ENCODE results near the gene ITGA8.

The ITGA8 gene

DNA sequence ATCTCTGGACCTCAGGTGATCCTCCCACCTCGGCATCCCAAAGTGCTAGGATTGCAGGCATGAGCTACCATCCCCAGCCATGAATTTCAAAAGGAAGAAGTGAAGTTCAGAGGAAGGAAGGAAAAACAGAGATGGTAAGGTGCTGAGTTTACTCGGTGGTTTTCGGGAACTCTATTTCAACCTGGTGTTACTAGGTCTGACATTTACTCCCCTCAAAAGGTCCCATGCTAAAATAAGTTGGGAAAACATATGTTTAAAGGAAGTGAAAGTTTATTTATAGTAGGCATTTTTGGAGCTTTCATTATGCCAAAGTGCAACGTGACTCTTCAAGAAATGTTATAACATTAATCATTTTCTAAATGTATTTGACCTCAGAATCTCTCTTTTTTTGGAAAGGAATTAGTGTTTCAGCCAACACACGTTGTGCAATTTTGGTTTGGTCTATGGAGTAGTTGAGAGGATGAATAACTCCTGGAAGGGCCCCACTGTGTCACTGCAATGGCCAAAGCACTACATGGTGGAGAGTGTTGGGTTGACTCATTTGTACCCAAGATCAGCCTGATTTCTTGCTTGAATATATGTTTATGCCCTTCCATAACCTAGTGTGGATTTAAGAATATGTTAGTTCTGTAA, 233.9 kb downstream of the ITGA8 start:
- DNase-seq (ENCODE audit: extremely low read depth, low read depth): peak; percentile 85

DNA sequence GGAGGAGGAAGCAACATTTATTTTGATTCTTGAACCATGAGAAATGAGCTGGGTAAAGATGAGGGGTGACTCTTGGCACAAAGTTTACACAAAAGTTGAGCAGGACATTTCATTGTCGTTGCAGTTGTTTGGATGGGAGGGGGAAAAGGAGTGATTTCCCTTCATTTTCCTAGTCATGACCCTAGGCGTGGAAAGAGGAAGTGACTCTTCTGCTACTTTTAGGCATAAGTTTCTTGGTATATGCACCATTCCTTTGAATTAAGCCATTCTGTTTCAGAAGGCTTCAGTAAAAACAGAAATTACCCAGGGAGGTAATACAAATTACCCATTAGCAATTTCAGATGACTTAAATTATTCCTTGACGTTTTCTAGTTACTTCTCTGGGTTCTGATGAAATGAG, 234.7 kb downstream of the ITGA8 start:
- no peak for DNase-seq (ENCODE audit: extremely low read depth, low read depth)
- TF ChIP-seq, protein P1, sequence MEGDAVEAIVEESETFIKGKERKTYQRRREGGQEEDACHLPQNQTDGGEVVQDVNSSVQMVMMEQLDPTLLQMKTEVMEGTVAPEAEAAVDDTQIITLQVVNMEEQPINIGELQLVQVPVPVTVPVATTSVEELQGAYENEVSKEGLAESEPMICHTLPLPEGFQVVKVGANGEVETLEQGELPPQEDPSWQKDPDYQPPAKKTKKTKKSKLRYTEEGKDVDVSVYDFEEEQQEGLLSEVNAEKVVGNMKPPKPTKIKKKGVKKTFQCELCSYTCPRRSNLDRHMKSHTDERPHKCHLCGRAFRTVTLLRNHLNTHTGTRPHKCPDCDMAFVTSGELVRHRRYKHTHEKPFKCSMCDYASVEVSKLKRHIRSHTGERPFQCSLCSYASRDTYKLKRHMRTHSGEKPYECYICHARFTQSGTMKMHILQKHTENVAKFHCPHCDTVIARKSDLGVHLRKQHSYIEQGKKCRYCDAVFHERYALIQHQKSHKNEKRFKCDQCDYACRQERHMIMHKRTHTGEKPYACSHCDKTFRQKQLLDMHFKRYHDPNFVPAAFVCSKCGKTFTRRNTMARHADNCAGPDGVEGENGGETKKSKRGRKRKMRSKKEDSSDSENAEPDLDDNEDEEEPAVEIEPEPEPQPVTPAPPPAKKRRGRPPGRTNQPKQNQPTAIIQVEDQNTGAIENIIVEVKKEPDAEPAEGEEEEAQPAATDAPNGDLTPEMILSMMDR (IDR thresholded peaks at IDR 0.05; ENCODE audit: low read depth, low read length): no peak

More for the DNA sequence above, 233.9 kb downstream of the ITGA8 start:
- TF ChIP-seq, protein P1 (IDR thresholded peaks at IDR 0.05; ENCODE audit: low read depth, low read length): no peak

DNA sequence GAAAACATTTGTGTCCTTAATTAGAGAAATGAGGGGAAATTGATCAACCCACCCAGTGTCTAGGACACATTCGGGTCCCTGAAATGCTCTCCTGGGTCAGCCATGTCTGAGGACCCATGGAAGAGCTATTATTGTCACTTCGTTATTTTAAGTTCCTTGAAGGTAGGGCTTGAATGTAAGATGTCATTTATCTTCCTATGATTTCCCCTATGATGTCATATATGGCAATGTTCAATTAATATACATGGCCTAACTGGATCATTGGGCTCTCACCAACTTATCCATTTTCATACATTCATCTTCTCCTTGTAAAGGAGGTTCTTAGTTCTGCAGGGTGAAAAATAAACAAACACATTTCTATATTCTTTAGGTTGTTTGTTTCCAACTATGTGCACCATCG, 235.6 kb downstream of the ITGA8 start:
- no peak for DNase-seq (ENCODE audit: extremely low read depth, low read depth)
- TF ChIP-seq, protein P1 (IDR thresholded peaks at IDR 0.05; ENCODE audit: low read depth, low read length): no peak

DNA sequence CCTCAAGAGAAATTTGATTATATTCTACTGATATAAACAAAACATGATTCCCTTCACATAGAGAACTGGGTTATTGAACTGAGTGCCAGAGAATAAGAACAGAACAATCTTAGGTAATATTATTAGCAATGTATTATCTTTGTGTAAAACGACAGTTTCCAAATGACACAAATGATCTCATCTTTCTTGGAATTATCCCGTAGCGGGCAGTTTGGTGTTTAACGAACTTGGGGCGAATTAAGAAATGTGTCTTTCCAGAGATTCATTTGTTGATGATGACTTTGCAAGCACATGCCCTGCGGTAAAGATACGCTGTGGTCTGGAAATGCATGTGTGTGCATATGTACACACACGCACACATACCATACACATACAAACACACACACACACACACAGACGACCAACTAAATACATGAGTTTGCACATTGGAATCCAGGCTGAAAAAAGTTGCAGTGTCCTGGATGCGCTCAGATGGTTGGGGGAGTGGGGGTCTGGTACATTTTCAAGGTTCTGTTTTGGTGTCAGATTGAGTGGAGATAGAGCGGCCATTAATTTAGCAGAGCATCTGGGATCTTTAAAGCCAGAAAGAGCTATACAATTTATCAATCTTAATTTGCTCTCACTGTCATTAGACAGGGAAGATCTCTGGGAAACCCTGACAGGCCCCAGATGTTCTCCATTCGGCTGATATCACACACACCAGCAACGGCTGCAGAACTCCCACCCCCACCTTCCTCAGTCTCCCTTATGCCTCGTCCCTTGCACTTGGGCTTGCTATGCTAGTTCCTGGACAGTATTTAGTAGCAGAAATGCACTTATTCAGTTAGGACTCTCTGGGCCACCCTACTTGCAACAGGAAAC, 236.3 kb downstream of the ITGA8 start:
- DNase-seq (ENCODE audit: extremely low read depth, low read depth): no peak
- TF ChIP-seq, protein P1 (IDR thresholded peaks at IDR 0.05; ENCODE audit: low read depth, low read length): no peak

DNA sequence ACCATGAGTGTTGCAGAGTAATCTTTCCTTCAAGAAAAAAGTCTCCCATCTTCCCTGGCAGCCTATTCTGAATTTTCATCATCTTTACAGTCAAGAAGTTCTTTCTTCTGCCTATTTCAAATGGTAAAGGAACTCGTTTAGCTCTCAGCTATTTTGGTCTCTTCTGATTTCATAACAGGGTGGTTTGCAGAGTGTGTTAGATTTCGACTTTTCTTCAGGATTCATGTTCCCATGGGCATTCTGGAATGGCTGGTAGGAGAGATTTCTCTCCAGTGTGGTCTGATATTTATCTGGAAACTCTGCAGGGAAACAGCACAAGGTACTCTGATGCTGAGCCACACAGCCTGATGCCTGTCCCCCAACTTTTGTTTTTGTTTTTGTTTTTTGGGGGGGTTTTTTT, 237.6 kb downstream of the ITGA8 start:
- no peak for DNase-seq (ENCODE audit: extremely low read depth, low read depth)
- TF ChIP-seq, protein P1 (IDR thresholded peaks at IDR 0.05; ENCODE audit: low read depth, low read length): no peak

DNA sequence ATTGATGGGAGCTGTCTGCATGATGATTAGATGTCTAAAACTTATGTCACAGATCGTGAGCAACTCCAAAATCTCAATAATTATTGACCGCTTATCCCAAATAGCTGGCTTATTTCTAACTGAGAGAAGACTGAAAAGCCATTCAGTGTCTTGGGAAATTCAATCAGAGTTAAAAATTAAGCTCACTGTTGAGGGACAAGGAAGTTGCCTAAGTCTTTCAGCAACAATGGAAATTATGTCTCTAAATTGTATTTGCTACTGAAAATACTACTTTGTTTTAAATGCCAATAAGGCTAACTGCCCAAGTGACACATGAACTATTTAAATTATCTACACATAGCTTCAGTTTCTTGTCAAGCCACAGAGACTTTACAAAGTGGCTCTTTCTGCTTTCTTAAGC, 240.8 kb downstream of the ITGA8 start:
- no peak for DNase-seq (ENCODE audit: extremely low read depth, low read depth)
- TF ChIP-seq, protein P1 (IDR thresholded peaks at IDR 0.05; ENCODE audit: low read depth, low read length): no peak

DNA sequence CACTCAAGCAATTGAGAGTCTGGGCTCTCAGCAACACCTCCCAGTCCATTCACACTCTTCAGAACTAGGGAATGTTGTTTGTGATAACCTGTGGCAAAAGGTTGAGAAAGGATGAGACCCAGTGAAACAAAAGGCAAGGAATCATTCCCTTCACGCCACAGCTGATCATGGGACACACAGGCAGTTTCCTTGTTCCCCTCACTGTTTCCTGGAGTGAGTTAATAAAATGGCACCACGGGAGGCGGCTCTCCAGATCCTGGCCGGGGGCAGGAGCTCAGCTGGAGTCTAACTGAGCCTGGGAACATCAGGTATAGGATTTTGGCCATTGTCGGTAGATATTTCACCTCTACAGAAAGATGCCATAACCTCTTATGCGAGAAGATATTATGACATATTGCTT, 241.3 kb downstream of the ITGA8 start:
- TF ChIP-seq, protein P1 (IDR thresholded peaks at IDR 0.05; ENCODE audit: low read depth, low read length): no peak
- DNase-seq (ENCODE audit: extremely low read depth, low read depth): no peak

All from AG09319 (cell line).